Stimulated activated CD8-positive, alpha-beta memory T cell treated with anti-CD3 and anti-CD28 coated beads, Interleukin-15, amount 100 ng/mL, for 24 hours (primary cell): ENCODE measurements around the gene DGCR8.

Source experiments
- DNase-seq: peaks from one replicate; pipeline ENCODE4 v3.0.0-alpha.2; 2020; ENCODE audit warnings: low read depth

DGCR8 gene

GRCh38 chr22:20079745-20080444 is at the start of gene DGCR8:
TSS of gene DGCR8 (plus strand) at chr22:20080241. CDS start at chr22:20085964, 5,723 bp downstream.
- peak; percentile 57 for DNase-seq

- DNase-seq = no peak
Measured at GRCh38 chr22:20031732-20032406, 48.2 kb upstream of the DGCR8 start.

- no peak for DNase-seq
Measured at GRCh38 chr22:20032407-20032991, 47.5 kb upstream of the DGCR8 start.

DNA sequence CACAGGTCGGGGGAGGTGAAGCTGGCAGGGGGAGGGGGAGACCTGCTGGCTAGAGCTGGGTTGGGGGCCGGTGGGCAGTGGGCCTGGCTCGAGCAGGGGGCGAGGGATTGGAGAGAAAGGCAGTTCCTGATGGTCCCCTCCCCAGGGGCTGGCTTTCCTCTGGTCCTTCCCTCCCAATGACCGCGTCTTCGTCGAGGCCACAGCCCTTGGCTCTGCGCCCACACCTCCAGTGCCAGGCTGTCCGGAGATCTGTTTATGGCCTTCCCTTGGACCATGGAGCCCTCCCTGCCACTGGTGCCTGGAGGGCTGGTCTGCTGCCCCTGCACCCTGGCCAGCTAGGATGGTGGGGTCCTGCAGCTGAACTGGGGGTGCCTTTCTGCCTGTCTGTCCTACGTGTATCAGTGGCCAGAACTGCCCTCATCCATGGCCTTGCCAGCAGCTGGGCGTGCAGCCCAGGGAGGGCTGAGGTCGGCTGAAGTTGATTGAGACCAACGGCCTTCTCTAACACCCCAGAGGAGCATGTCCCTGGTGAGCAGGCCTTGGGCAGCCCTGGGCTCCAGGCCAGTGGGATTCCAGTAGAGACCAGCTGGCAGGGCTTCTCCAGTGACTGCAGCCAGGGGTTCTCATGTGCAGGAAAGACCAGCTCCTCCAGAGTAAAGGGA is 46.9 kb upstream of the DGCR8 start:
- DNase-seq = no peak

DNA sequence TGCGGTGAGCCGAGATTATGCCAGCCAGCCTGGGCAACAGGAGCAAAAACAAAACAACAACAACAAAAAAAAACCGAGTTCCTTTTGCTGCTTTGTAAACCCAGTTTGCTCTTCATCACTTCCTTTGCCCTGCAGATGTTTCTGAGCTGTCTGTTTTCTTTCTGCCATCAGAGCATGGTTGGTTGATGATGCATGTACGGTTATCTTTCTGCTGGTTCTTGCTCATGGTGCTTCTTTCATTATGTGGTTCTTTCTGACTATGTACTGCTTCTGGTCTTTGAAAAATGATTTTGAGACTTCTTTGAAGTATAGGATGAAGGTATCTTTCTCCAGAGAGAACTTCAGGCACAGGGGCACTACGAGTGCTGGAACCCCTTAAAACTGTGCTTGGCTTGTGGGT is 45.9 kb upstream of the DGCR8 start:
- no peak for DNase-seq

- no peak for DNase-seq
Measured at GRCh38 chr22:20035375-20036083, 44.5 kb upstream of the DGCR8 start.

GRCh38 chr22:20036084-20036482 is 44.0 kb upstream of the DGCR8 start:
- no peak for DNase-seq

- no peak for DNase-seq
Measured at GRCh38 chr22:20036535-20037392, 43.3 kb upstream of the DGCR8 start.

DNA sequence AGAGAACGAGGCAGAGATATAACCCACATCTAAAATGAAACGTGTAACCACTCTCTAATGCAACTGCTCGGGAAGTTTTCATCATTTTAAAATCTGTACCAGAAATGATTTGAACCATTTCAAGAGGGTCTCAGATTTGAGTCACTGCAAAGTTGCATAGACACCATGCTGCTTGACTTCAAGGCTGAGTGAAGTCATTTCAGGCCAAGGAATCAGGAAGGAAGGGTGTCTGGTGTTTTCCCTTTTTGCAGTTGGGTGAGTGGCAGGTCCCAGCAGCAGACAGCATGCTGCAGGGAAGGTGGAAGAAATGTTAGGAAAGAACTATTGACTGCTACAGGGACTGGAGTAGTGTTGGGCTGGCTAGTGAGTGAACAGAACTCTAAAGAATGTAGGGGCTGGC is 42.6 kb upstream of the DGCR8 start:
- DNase-seq = no peak

GRCh38 chr22:20038574-20038973 is 41.5 kb upstream of the DGCR8 start:
- no peak for DNase-seq

DNA sequence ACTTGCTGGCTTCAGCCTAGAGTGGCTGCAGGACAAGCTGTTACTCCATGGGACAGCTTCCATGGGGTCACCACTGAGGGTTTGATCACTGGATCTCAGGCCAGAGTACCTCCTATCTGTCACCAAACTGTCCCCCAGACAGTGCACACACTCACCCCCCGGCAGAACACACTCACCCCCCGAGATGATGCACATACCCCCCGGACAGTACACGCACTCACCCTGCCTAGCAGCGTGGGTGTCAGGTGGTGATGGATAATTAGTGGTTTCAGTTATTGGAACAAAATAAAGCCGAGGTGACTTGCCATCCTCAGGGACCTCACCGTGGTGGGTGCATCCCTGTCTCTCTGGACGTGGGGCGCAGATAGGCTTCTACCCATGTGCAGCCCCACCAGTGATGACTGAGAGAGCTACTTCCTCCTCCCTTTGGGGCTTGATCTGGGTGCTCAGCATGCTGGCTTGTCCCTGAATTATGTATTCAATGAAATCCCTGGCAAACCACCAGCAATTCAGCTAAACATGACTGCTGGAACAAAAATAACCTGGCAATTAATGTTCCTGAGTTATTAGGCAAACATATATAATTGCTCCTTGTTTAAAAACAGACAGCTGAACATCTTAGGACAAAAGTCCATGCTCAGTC is 40.2 kb upstream of the DGCR8 start:
- DNase-seq = no peak

DNA sequence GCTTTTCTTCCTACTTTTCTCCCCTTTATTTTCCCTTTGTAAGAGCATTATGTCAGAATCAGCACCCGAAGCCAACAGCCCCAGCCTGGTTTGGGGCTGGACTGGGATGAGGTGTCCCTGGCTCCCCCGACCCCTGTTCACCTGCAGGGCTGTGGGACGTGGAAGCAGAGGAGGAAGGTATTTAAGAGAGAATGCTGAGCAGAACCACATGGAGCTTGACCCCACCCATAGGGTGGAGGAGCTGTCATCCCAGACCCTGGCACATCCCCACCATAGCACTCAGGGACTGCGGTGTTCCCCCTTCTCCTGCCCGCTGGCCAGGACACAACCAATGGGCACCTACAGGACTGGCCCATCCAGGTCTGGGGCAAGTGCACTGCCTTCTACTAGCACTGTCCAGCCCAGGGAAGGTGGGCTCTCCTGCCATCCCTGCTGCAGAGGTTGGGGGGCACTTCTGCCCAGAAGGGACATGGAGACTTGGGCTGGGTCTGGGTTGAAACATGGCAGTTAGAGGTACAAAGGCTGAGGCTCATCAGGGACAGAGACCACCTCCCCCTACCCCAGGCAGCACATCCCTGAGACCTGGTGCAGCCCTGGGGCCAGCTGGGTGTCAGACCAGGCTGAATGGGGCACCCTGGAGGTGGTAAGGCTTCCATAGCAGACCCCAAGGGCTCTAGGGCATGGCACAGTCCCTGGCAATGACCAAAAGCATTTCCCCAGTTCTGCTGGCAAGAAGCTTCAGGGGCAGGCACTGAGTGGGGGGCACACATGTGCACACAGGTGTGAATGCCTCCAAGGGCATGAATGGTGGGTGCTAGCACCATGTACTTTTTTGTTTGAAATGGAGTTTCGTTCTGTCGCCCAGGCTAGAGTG is 39.5 kb upstream of the DGCR8 start:
- DNase-seq = no peak

- DNase-seq = no peak
Measured at GRCh38 chr22:20043057-20043996, 36.7 kb upstream of the DGCR8 start.

DNA sequence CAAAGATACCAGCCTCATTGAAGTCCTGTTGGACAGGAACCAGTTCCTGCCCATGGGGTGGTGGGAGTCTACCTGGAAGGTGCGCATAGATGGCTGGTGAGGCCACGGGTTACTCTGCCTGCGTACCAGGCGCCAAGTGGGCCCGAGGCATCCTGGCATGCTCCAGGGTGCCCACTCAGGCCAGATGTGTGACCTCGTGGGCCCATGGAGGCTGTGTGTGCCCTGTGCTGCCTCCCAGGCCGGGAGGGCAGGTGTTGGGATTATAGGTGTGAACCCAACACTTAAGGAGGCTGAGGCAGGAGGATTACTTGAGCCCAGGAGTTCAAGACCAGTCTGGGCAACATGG is 36.1 kb upstream of the DGCR8 start:
- DNase-seq = no peak

GRCh38 chr22:20044495-20045151 is 35.4 kb upstream of the DGCR8 start:
- DNase-seq = no peak

DNA sequence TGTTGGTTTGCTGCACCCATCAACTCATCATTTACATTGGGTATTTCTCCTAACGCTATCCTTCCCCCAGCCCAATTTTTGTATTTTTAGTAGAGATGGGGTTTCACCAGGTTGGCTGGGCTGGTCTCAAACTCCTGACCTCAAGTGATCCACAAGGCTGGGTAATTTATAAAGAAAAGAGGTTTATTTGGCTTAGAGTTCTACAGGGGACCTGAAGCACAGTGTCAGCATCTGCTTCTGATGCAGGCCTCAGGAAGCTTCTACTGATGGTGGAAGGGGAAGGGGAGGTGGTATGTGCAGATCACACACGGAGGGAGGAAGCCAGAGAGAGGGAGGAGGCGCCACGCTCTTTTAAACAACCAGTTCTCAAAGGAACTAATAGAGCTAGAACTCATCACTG is 33.3 kb upstream of the DGCR8 start:
- no peak for DNase-seq

DNA sequence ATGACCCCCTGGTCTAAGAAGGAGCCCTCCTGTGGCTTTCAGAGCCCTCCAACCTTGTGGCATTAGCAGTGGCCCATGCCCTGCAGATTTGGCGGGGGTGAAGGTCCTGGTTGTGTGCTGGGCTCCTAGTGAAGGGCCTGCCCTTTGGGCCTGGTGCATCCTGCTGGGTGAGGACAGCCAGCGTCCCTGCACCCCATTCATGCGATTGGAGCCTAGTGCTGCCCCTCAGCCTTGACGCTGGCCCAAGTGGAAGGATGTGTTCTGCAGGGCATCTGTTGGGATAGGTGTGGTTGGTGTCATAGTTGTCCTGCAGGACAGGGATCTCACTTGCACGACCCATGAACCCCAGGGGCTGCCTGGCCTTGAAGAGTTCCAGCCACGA is 28.1 kb upstream of the DGCR8 start:
- no peak for DNase-seq
